Germinal center (tissue), 1 donor: ENCODE results near the gene LRRC56.

Experiments used
- DNase-seq: peaks from one replicate; pipeline ENCODE4 v3.0.0; 2012; ENCODE audit warnings: mixed read lengths, low spot score

The LRRC56 gene, protein sequence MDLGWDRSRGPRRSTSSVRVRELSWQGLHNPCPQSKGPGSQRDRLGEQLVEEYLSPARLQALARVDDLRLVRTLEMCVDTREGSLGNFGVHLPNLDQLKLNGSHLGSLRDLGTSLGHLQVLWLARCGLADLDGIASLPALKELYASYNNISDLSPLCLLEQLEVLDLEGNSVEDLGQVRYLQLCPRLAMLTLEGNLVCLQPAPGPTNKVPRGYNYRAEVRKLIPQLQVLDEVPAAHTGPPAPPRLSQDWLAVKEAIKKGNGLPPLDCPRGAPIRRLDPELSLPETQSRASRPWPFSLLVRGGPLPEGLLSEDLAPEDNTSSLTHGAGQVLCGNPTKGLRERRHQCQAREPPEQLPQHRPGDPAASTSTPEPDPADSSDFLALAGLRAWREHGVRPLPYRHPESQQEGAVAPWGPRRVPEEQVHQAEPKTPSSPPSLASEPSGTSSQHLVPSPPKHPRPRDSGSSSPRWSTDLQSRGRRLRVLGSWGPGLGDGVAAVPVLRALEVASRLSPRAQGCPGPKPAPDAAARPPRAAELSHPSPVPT

DNA sequence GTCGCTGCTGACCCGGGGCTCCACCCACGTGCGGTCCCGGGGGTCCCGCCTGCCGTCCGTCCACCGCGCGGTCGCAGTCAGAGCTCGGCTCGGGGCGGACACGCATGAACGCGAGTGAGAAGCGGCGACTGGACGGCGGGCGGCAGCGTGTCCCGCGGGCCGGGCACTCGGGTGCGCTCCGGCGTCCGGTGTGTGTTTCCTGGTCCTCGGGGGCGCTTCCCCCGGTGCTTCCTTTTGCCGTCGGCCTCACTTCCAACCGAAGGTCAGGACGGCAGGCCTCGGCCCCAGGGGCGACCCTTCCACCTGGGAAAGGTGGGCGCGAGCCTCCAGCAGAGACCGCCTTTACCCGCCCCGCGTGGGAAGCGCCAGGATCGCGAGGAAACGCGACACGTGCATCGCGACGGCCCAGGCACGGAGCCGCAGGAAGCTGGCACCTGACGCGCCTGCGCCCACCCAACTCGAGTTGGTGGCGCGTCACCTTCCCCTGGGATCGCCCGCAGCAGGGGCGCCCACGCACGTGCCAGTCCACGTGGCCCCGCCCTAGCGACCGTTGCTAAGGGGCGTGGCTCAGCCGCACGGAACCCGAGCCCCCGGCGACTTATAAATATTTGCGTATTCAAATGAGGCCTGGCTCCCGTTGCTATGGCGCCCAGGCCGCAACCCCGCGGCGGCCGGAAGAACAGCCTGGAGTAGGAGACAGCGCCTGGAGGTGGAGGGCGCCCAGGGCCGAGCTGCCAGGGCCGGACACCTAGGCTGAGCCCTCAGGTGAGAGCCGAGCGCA is at the start of gene LRRC56:
LRRC56 (plus strand) TSS at position 687 of the 781 bp plus-strand sequence. CDS start 3,158 bp downstream, outside the sequence.
- peak; percentile 98 for DNase-seq

DNA sequence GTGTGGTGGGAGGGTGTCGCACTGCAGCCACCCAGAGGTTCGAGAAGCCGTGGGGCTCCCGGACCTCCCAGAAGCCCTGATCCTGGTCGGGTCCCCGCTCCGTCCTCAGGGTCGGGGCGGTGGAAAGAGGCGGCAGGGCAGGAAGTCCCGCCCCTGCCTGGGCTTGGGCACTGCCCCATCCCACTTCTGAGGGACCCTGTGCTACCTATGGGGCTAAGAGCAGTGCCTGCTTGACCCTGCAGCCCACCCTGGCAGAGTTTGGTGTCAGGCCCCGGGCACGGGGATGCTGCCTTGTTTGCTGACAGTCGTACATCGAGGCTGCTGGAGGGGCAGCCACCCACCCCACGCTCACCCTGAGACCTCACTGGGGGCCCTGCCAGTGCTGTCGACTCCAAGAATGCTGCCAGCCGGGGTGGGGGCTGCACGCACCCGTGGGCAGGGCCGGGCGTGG is 49.7 kb upstream of the LRRC56 start:
- no peak for DNase-seq

DNA sequence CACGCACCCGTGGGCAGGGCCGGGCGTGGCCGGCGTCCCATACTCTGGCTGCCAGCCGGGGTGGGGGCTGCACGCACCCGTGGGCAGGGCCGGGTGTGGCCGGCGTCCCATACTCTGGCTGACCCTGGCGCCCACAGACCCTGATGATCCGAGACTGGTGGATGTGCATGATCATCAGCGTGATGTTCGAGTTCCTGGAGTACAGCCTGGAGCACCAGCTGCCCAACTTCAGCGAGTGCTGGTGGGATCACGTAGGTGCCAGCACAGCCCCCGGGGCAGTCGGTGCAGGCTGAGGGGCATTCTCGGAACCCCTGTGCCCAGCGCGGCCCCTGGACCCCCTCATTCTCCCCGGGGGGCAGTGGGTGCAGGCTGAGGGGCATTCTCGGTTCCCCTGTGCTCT is 49.3 kb upstream of the LRRC56 start:
- DNase-seq, result no peak

DNA sequence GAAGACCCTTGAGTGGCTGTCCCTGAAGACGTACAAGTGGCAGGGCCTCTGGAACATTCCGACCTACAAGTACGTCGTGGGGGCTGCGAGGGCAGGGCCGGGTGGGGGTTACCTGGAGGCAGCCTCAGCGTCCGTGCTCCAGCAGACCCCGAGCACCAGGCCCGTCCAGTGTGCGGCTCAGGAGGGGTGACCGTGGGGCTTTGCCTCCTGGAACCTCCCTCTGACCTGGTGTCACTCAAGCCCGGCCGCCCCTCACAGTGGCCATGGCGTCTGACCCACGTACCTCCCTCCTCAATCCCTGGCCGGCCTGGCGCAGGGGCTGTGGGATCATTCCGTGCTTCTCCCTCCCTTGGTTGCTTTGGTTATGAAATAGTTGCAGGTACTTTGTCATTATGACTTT is 48.7 kb upstream of the LRRC56 start:
- DNase-seq, result no peak

DNA sequence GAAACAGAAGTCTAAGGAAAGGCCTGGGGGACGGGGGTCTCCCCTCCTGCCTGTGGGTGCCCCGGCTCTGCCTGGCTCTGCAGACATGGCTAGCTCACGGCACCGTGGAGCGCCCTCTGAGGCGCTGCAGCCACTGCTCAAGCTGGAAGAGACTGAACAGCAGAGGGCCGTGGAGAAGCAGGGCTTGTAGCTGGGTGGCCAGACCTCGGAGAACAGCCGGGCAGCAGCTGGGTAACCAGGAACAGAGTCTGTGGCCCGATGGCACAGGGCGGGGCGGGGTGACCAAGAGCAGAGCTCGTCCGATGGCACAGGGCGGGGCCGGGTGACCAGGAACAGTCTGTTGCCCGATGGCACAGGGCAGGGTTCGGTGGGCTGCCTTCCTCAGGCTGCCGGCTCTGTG is 48.3 kb upstream of the LRRC56 start:
- DNase-seq, result no peak

DNA sequence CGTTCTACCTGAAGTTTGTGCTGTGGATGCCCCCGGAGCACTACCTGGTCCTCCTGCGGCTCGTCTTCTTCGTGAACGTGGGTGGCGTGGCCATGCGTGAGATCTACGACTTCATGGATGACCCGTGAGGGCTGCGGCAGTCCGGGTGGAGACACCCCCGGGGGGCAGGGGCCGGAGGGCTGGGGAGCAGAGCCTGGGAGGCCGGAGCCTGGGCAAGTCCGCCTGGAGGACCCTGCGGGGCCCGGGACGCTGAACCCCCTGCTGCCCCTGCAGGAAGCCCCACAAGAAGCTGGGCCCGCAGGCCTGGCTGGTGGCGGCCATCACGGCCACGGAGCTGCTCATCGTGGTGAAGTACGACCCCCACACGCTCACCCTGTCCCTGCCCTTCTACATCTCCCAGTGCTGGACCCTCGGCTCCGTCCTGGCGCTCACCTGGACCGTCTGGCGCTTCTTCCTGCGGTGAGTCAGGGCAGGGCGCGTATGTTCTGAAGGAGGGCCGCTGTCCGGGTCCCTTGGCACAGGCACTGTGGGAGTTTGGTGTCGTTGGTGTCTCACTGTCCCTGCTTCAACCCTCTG is 47.6 kb upstream of the LRRC56 start:
- DNase-seq, result no peak

DNA sequence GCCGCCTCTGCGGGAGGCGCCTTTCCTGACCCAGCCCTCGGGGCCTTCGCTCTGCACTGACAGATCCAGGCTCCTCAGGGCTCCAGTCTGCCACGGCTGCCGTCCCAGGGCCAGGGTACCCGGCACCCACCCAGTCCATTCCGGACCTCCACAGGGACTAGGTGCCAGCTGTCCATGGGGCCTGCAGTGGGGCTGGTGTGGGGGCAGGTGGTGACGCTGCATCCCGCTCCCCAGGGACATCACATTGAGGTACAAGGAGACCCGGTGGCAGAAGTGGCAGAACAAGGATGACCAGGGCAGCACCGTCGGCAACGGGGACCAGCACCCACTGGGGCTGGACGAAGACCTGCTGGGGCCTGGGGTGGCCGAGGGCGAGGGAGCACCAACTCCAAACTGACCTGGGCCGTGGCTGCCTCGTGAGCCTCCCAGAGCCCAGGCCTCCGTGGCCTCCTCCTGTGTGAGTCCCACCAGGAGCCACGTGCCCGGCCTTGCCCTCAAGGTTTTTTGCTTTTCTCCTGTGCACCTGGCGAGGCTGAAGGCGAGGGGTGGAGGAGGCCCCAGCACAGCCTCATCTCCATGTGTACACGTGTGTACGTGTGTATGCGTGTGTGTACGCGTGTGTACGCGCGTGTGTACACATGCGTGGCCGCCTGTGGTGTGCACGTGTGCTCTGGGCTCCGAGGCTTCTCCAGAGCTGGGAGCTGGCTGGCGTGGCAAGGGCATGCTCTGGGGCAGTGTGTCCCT is 47.0 kb upstream of the LRRC56 start:
- DNase-seq, result no peak

DNA sequence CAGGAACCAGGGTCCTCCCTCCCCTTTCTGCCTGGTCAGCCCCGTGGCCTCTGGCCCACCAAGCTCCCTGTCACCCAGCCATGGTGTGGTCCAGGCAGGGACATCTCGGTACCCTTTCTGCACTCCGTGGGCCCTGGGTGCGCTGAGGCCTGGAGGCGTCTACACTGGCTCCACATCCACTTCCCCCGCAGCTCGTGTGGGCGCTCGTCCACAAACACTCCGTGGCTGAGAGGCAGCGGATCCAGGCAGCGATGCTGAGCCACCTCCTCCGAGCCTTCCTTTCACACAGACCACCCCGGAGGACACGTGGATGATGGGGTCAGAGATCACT is 46.4 kb upstream of the LRRC56 start:
- DNase-seq, result no peak

DNA sequence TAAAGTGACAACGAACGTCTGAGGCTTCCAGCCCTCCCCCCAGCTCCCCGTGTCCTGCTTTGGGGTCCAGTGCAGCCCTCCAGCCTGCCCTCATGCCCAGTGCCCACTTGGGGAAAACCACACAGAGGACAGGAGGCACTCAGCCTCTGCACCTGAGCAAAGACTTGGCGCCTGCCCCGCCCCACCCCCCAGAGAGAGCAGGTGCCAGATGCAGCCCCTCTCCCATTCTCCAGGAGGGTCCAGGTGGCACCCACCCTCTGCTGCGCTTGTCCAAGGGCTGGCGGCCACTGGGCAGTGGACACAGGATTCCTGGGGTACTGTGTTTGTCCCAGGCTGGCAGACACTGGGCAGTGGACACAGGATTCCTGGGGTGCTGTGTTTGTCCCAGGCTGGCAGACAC is 46.0 kb upstream of the LRRC56 start:
- DNase-seq, result no peak

DNA sequence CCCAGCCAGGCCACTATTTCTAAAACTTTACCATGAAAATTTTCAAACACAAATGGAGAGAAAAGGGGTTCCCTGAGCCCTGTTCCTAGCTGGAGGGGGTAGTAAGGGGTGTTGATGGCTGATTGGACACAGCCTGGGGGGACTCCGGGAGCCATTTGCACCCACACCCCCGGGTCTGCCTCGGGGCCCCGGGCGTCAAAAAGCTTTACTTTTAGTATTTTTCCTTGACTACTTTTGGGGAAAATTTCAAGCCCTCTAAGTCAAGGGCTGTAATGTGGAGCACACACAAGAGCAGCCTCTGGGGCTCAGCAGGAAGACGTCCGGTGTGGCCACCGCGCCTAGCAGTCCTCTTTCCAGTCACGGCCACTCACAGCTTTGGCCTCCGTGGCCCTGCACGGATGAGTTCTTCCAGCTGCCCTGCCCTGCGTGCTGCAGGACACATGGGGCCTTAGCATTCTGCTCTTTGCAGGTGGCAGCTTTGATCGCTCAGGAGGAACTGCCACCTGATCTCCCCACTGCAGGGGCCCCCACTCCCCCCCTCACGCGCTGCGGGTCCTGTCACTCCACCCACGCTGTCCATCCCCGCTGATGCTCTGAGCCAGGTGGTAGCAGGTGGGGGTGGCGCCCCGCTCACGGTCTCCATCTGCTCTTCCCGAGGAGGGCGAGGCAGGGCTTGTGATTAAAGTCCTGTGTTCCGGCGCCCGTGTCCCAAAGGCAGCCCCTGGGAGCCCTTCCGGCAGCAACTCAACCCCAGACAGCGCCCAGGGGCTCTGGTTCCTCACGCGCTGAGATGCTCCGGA is 44.7 kb upstream of the LRRC56 start:
- no peak for DNase-seq

DNA sequence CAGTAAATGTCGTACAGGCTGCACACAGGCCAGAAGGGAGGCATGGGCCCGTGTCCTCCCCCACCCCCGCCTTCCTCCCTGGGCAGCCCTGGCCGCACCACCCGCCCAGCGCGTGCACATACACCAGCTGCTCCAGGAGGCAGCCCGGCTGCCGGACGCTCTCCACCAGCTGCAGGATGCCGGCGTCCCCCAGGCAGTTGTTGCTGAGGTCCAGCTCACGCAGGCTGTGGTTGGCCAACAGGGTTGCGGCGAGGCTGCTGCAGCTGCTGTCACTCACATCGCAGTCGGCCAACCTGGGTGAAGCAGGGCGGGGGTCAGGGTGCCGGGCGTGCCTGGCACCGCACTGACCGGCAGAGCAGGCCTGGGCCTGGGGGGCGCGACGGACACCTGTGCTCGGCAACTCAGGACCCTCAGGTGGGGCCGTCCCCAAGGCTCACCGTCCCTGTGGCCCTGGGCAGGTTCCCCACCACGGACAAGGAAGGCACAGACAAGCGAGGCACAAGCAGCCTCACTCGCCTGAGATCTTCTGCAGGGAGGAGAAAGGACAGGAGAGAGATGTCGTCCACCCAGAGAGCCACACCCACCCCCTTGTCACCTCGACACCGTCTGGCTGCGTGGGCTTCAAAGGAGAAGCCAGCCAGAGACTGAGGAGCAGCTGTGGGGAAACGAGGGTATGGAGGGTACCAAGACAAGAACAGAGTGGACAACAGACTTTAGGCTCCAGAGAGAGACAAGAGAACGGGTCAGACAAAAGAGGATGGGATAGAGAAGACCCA is 42.4 kb upstream of the LRRC56 start:
- DNase-seq, result no peak

DNA sequence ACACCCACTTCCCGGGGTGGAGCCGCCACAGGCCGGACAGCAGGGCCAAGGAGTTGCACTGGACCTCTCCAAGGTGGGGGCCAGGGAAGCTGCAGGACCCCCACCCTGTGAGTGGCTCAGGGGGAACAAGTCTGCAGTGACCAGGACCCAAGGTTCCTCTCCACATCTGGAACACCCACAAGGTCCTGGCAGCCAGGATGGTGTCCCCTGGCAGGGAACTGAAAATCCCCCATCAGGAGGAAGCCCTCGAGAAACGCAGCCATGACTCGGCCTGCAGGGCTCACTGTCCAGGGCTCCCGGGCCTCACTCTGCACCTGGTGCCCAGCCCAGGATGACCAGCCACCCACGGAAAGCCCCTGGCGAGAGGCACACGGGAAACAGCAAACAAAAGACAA is 41.8 kb upstream of the LRRC56 start:
- no peak for DNase-seq

DNA sequence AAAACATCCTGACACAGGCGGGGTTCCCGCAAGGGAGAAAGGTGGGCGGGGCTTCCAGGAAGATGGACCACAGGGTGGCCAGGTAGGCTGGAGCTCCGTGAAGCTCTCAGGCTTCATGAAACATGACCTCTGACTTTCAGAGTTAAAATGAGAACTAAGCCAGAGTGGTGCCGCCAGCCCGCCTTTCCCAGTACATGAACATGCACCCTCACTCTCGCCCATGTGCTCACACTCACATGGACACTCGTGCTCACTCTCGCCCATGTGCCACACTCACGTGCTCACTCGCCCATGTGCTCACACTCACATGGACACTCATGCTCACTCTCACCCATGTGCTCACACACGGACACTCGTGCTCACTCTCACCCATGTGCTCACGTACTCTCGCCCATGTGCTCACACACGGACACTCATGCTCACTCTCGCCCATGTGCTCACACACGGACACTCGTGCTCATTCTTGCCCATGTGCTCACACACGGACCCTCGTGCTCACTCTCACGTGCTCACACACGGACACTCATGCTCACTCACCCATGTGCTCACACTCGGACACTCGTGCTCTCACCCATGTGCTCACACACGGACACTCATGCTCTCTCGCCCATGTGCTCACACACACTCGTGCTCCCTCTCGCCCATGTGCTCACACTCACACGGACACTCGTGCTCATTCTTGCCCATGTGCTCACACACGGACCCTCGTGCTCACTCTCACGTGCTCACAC is 40.3 kb upstream of the LRRC56 start:
- no peak for DNase-seq

DNA sequence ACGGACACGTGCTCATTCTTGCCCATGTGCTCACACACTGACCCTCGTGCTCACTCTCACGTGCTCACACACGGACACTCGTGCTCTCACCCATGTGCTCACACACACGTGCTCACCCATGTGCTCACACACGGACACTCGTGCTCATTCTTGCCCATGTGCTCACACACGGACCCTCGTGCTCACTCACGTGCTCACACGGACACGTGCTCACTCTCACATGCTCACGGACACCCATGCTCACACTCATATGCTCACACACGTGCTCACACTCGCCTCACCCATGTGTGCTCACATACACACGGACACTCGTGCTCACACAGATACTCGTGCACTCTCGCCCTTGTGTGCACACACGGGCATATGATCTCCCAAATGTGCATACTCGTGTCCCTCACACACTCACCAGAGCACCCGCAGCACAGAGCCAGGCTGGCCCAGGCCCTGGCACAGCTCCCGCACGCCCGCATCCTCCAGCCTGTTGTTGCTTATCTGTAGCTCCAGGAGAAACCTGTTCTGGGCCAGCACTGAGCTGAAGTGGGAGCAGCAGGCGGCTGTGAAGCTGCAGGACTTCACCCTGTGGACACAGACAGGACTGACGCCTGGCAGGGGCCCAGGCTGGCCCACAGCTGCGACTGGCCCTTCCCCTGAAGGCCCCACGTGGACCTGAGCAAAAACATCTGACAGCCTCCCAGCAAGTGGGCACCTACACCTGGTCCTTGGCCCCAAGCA is 39.6 kb upstream of the LRRC56 start:
- no peak for DNase-seq

DNA sequence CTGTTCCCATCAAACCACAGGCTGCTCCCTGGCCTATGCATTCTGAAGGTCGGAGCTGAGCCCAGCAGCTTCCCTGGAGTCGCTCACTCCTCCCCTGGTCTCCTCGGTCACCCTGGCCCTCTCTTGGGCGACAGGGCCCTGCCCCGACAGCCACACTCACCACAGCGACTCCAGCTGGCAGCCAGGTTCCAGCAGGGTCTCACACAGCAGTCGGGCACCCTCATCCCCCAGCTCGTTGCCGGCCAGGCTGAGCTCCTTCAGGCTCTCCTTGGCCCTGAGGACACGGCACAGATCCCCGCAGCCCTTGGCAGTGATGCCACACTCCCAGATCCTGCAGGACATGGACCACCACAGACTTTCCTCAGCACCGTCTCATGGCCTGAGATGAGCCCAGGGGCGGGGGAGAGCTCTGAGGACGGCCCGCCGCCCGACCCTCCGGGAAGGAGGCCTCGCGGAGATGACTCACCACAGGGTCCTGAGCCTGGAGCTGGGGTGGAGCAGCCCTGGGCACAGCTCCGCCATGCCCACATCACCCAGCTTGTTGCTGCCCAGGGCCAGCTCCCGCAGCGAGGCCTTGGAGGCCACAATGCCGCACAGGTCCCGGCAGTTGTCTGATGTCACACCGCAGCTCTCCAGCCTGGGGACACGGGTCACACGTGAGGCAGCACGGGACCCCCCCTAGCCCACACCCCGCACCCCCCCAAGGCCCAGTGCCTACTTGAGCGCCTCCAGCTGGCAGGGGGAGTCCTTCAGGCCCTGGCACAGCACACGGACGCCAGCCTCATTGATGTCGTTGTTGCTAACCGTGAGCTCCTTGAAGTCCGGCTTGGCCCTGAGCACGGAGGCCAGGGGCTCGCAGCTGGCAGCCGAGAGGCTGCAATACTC is 38.8 kb upstream of the LRRC56 start:
- DNase-seq, result no peak

DNA sequence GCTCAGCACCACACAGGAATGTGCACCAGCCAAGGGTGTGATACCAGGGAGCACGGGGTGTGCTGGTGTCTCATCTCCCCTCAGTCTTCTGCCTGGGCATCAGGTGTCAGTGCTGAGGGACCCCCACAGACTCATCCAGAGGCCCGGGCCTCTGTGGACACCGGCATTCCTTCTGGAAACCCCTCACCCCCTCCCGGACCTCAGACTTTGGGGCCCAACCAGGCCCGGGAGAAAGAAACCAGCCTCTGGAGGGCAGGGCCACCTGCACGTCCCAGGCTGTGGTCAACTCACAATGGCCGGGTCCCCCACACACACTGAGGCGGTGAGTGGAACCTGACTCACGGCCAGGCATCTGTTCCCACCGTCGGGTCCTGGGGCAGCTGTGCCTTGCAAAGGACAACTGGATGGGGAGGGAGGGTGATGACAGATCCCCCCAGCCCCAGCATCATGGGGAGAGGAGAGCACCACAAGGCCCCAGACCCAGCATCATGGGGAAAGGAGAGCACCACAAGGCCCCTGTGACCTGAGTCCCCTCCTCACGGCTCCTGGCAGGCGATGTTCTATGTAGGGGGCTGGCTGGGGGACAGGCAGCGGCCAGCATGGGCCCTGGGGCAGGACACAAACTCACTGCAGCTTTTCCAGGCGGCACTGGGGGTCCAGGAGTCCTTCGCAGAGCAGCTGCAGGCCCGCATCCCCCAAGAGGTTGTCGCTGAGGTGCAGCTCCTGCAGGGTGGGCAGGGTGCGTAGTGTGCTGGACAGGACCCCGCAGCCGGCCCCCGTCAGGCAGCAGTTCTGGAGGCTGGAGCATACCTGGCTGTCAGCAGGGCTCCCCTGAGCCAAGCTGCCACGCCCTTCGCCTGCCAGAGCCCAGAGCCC is 37.9 kb upstream of the LRRC56 start:
- no peak for DNase-seq
